Muscle layer of colon (tissue), 2 donors: ENCODE results near the gene THBS3.

Experiments used
- H3K27ac ChIP-seq: one replicate; pipeline ENCODE4 v1.7.0; 2013; ENCODE audit warnings: low read depth, mild to moderate bottlenecking, low read length, moderate library complexity
- H3K27me3 ChIP-seq, 2 donors: one replicate each; pipeline ENCODE4 v1.7.0; 2013; ENCODE audit warnings: low read length in 2 of 2, mild to moderate bottlenecking in 2 of 2; ENCODE audit not compliant: insufficient read depth in 2 of 2, control insufficient read depth in 1 of 2
- H3K36me3 ChIP-seq: one replicate; pipeline ENCODE4 v1.7.0; 2013; ENCODE audit warnings: mild to moderate bottlenecking, low read length; ENCODE audit not compliant: insufficient read depth
- H3K4me1 ChIP-seq: one replicate; pipeline ENCODE4 v1.7.0; 2013; ENCODE audit warnings: mild to moderate bottlenecking, low read length; ENCODE audit not compliant: insufficient read depth
- H3K4me3 ChIP-seq, 2 donors: one replicate each; pipeline ENCODE4 v1.7.0; 2013; ENCODE audit warnings: low read length in 2 of 2, low read depth in 1 of 2, mild to moderate bottlenecking in 1 of 2, moderate library complexity in 1 of 2
- H3K9ac ChIP-seq: one replicate; pipeline ENCODE4 v1.7.0; 2013; ENCODE audit warnings: low read length
- H3K9me3 ChIP-seq: one replicate; pipeline ENCODE4 v1.7.0; 2013; ENCODE audit warnings: mild to moderate bottlenecking, low read length
- donor health status: abdominal sarcoma.
- donor health status: Adenocarcinoma of cecum.

THBS3 gene

GRCh38 chr1:155207806-155208540, at the start of gene THBS3:
Gene THBS3, minus strand, starts transcription at chr1:155207897. Its CDS starts 21 bp downstream, at chr1:155207876.
- peaks cover 41% of the 10 kb centered on the region for H3K4me1 ChIP-seq
- H3K9me3 ChIP-seq = no peaks in the 10 kb centered on the region
- H3K4me3 ChIP-seq = peak within 1 kb of the TSS; percentile 62 to 99
- H3K27ac ChIP-seq = peak within 1 kb of the TSS; percentile 99
- no peaks in the 10 kb centered on the region for H3K27me3 ChIP-seq
- peak within 1 kb of the TSS; percentile 94 for H3K9ac ChIP-seq
- peaks cover 18% of the 10 kb centered on the region for H3K36me3 ChIP-seq

GRCh38 chr1:155256058-155256852, 48.6 kb upstream of the THBS3 start:
- H3K36me3 ChIP-seq = peaks cover 23% of the 10 kb centered on the region
- H3K4me1 ChIP-seq = peaks cover 40% of the 10 kb centered on the region
- peak overlapping the region; percentile 84 for H3K27ac ChIP-seq
- peak overlapping the region; percentile 76 for H3K9ac ChIP-seq
- H3K9me3 ChIP-seq = no peaks in the 10 kb centered on the region
- no peaks in the 10 kb centered on the region for H3K27me3 ChIP-seq
- H3K4me3 ChIP-seq = peak overlapping the region; percentile 63 to 66

DNA sequence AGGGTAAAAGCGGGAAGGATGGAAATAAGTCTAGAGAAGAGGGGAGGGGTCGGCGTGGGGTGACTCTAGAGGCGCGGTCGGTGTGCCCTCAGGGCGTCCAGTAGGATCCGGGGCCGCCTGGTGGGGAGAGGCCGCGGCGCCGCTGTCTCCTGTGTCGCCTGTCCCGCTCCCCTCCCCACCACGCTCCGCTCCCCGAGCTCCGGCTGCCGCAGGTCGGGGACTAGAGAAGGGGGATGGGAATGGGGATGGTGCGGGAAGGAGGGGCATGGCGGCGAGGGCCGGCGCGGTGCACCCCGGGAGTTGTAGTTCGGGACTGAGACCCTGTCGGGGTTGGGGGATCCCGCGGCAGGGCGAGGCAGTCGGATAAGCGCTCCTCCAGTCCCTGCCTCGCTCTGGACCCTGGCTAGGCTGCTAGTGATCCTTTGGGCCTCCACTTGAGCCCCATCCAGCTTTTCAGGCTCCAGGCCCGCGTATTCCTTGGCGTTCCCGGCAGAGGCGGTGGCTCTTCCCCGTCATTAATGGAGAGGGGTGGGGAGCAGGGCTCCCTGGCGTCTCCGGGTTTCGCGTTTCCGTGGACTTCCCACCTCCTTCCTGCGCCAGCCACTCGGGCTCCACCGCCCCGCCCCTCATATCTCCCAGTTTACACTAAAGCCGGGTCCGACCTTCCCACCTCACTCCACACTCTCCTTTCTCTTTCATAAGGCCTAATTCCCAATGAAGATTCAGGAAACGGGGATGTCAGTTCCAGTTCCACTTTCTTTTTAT, 47.7 kb upstream of the THBS3 start, which contains the start of gene ENTREP3:
Gene ENTREP3, minus strand, starts transcription at position 241 of the 765 bp plus-strand sequence. CDS start 606 bp downstream, outside the sequence.
- Histone ChIP-seq H3K9me3 (no peaks in the 10 kb centered on the region), H3K4me1 (peaks cover 40% of the 10 kb centered on the region), H3K4me3 (peak within 1 kb of the TSS; percentile 63 to 66), H3K27me3 (no peaks in the 10 kb centered on the region), H3K27ac (peak within 1 kb of the TSS; percentile 84), H3K36me3 (peaks cover 23% of the 10 kb centered on the region), H3K9ac (peak within 1 kb of the TSS; percentile 76)

GRCh38 chr1:155254714-155255242, 47.1 kb upstream of the THBS3 start:
- Histone ChIP-seq H3K9ac (peak overlapping the region; percentile 76), H3K4me1 (peaks cover 39% of the 10 kb centered on the region)

GRCh38 chr1:155254228-155254713, 46.6 kb upstream of the THBS3 start:
- Histone ChIP-seq H3K27ac (peak overlapping the region; percentile 84), H3K4me3 (peak overlapping the region; percentile 63 to 66), H3K27me3 (no peaks in the 10 kb centered on the region), H3K36me3 (peaks cover 18% of the 10 kb centered on the region), H3K9me3 (no peaks in the 10 kb centered on the region), H3K9ac (peak overlapping the region; percentile 76), H3K4me1 (peaks cover 39% of the 10 kb centered on the region)

More at GRCh38 chr1:155254714-155255242, 47.1 kb upstream of the THBS3 start:
- H3K9me3 ChIP-seq = no peaks in the 10 kb centered on the region
- peaks cover 18% of the 10 kb centered on the region for H3K36me3 ChIP-seq
- H3K27ac ChIP-seq = peak overlapping the region; percentile 84
- peak overlapping the region; percentile 63 to 66 for H3K4me3 ChIP-seq
- no peaks in the 10 kb centered on the region for H3K27me3 ChIP-seq

- Histone ChIP-seq H3K27me3 (no peaks in the 10 kb centered on the region), H3K27ac (no peak overlapping the region), H3K9ac (peak overlapping the region; percentile 76), H3K4me1 (peaks cover 39% of the 10 kb centered on the region), H3K9me3 (no peaks in the 10 kb centered on the region), H3K4me3 (peak overlapping the region in 1 of 2 donors; percentile 66), H3K36me3 (peaks cover 17% of the 10 kb centered on the region)
Measured at GRCh38 chr1:155253797-155254196, 46.1 kb upstream of the THBS3 start.

- peaks cover 14% of the 10 kb centered on the region for H3K36me3 ChIP-seq
Measured at GRCh38 chr1:155253208-155253607, 45.5 kb upstream of the THBS3 start.

DNA sequence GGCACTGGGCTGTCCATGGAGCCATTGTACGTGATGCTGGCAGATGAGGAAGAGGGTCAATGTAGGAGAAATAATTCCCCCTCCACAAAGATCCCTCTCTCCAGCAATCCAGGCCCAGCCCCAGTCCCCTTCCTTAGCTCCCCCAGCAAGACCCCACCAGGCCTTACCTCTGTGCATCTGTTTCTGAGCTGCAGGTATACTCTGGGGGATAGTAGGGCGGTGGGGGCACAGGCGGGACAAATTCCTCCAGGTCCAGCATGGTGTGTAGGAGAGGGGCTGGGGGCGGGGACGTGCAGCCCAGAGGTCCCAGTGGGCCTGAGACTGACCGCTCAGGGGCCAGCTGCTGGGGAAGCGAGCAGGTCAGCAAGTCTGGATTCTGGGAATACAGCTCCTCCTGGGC, 43.9 kb upstream of the THBS3 start:
- peaks cover 36% of the 10 kb centered on the region for H3K4me1 ChIP-seq
- H3K9me3 ChIP-seq = no peaks in the 10 kb centered on the region
- H3K27me3 ChIP-seq = no peaks in the 10 kb centered on the region
- H3K4me3 ChIP-seq = no peak overlapping the region
- H3K36me3 ChIP-seq = peaks cover 19% of the 10 kb centered on the region
- H3K9ac ChIP-seq = no peak overlapping the region
- H3K27ac ChIP-seq = no peak overlapping the region

More at GRCh38 chr1:155253208-155253607, 45.5 kb upstream of the THBS3 start:
- H3K4me3 ChIP-seq = peak overlapping the region in 1 of 2 donors; percentile 66
- H3K9ac ChIP-seq = no peak overlapping the region
- H3K27ac ChIP-seq = no peak overlapping the region
- peaks cover 39% of the 10 kb centered on the region for H3K4me1 ChIP-seq
- H3K9me3 ChIP-seq = no peaks in the 10 kb centered on the region
- no peaks in the 10 kb centered on the region for H3K27me3 ChIP-seq

DNA sequence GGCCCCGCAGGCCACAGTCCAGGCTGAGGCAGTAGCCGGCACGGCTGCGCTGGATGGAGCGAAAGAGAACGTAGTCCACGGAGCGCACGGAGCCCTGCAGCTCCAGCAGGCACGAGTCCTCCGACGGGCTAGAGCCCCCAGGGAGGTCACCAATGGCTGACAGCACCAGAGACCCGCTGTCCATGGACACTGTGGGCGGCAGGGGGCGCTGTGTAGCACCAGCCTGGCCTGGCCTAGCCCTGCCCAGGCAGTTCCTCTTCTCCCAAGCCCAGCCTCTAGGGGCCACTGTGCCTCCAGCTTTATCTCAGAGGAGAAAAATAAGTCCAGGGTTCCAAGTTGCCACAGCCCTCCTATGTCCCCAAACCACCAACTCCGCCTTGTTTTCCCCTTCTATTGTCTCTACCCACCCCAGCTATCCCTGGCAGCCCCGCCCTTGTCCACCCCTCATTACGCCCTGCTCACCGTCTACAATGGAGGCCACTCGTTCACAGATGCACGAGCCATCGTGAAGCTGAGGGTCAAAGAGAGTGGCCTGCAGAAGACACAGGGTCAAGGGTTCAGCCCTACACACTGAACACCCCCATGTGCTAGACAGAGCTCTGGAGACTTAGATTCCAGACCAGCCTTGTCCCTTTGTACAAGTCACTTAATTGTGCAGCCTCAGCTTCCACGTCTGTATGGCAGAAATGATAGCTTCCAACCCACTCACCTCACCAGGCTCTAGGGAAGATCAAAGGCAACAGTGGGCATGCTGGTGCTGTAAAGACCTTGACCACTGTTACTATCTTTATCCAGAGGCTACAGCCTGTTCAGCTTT, 43.1 kb upstream of the THBS3 start:
- peak overlapping the region; percentile 76 for H3K27ac ChIP-seq
- peak overlapping the region in 1 of 2 donors; percentile 29 for H3K4me3 ChIP-seq
- H3K4me1 ChIP-seq = peaks cover 29% of the 10 kb centered on the region
- peaks cover 13% of the 10 kb centered on the region for H3K36me3 ChIP-seq
- no peaks in the 10 kb centered on the region for H3K27me3 ChIP-seq
- no peaks in the 10 kb centered on the region for H3K9me3 ChIP-seq
- H3K9ac ChIP-seq = no peak overlapping the region

DNA sequence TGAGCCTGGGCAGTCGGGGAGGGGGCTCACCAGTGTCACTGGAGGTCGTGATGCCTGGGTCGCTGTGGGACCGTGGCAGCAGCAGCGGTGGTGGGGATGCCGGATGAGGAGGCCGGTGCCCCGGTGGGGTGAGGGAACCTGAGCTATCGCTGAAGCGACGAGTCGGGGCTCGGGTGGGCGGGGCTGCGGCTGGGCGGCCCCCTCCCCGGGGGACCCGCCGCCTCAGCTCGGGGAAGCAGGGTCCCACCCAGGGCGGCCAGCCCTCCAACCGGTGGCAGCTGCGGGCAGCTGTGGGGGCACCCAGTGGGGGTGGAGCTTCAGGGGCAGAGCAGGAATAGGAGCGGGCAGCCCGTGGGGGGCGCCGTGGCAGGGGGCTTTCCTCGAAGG, 42.5 kb upstream of the THBS3 start:
- H3K27me3 ChIP-seq = no peaks in the 10 kb centered on the region
- H3K27ac ChIP-seq = peak overlapping the region; percentile 35
- peak overlapping the region in 1 of 2 donors; percentile 29 for H3K4me3 ChIP-seq
- H3K9me3 ChIP-seq = no peaks in the 10 kb centered on the region
- H3K36me3 ChIP-seq = peaks cover 13% of the 10 kb centered on the region
- peaks cover 29% of the 10 kb centered on the region for H3K4me1 ChIP-seq
- no peak overlapping the region for H3K9ac ChIP-seq
